HG03280 (cell line): ENCODE results near the gene RALGPS2.
"Not testable (repeated sequence)": the region's sequence is repeated elsewhere in the genome, so short reads cannot be mapped to it uniquely, and the experiment has no call there.

Source experiments
- ATAC-seq: cut with Tn5 transposase; IDR thresholded peaks from one replicate; pipeline ENCODE4 v1.9.1; 2021; ENCODE audit warnings: mild to moderate bottlenecking, moderate library complexity; ENCODE audit not compliant: unreplicated experiment

Gene RALGPS2

DNA sequence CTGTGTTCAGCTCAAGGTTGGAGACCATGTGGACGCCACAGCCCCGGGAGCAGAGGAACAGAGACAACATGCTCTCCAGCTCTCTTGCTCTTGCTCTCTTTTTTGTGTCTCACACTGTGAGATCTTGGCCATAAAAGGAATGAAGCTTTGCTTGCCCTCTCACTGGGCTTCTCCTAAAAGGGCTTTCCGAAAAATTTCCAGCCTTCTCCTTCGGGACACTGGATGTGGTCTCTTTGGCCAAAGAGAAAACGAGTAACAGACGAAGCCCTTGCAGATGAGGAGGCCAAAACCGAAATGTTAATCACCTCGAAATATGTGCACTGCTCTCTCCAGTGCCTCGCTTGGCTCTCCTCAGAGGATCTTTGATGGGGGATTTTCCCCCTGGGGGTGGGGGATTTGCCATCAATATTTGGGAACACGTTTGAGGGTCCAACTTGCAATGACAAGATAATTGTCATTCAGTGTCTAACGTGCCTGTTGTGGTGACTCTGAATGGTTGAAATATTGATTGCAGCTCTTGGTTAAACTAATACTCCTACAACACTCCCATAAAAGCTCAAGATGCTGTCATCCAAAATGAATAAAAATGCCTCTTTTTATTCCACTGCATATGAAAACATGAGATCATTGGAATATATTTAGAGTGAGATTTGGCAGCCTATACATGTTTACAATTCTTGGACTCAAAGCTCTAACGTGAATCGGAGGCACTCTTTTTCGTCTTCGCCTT lies 214.5 kb downstream of the RALGPS2 start:
- no peak for ATAC-seq

DNA sequence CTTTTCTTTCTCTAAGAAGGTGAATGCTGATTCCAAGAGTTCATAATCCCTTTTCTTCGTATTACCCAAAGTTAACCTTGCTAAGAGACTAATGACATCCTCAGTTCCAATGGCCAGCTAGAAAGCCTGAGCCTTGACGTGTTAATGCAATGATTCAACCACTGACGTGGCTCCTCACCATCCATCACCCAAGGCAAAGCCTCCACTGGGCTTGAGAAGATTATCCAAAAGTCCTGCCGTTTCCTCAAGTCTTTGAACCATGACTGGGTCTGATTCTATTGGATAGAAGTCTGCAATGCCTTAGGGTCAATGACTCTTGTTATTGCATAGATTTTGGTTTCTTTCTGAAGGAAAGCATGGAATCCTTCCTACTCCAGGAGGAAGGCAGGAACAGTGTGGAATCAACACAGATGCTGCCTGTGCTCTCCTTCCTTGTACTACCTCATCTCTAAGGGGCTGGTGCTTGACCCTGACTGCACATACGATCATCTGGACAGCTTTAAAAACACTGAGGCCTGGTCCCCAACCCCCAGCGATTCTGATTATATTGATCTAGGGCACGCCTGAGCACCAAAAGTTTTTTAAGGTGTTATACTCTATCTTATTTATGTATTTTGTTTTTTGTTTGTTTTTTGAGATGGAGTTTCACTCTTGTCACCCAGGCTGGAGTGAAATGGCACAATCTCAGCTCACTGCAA lies 215.2 kb downstream of the RALGPS2 start:
- ATAC-seq, result no peak

DNA sequence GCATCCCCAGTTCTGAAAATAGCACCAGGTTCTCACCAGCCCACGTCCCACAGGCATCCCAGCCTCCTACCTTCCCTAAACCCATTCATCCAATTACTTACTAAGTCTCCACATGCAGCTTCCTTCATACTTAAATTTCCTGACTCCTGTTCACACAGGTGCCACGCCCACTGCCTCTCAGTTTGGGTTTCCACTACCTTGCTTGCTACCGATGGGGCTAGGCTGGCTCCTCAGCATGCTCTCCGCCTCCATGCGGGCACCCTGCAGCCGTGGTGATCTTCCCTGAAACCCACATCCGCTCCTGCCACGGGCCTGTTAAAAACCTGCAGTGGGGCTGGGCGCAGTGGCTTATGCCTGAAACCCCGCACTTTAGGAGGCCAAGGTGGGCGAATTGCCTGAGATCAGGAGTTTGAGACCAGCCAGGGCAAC lies 216.2 kb downstream of the RALGPS2 start:
- no peak for ATAC-seq

DNA sequence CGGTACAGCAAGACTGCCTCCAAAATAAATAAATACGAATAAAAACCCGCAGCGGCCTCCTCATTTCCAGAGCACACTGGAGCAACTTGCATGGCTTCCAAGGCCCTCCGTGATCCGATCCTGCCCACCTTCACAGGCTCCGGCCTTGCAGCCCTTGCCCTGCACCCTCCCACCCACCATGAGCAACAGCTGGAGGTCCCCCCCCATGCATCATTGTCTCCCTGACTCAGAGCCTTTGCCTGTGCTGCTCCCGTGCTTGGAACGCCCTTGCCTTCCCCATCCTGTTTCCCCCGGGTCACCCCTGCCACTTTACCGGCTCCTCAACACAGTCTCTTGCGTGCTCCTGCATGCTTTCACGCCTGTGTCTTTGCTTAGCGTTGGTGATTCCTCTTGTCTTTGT lies 216.8 kb downstream of the RALGPS2 start:
- ATAC-seq, result no peak

DNA sequence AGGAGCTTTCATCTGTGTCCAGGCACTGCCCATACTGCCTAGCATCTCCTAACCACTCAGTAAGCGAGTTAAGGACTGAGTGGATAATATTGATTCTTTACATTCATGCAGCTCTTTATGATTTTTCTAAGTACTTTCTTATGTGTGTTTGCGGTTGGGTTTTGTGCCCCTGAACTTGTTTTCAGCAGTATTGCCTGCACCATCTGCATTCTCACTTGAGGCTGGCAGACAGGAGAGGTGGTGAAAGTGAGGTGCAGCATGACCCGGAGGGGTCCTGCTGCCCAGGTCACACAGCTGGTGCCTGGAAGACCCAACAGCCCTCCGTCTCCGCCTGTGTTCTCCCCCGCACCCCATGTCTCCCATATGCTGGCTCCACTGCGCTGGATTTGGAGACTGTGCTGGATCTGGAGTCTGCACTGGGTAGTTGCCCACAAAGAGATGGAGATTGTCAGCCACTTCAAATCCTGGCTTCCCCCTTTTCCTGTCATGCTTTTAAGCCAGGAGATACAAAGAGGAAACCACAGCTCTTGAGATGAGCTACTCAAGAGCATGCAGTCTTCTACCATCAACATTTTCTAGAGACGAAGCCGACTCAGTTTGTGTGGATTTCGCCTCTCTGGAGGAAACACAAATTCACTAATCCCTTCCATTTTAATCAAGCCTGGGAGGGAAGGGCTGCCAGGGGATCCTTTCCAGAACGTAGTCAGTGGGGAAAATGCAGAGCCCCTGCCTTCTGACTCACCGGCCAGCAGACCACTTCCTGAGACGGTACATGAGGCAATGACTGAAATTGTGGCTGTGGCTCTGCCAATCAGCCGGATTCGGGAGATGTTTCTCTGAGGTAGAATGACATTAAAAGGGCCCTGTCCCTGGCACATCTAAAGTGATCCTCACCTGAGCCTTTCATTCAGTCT lies 217.5 kb downstream of the RALGPS2 start:
- no peak for ATAC-seq

DNA sequence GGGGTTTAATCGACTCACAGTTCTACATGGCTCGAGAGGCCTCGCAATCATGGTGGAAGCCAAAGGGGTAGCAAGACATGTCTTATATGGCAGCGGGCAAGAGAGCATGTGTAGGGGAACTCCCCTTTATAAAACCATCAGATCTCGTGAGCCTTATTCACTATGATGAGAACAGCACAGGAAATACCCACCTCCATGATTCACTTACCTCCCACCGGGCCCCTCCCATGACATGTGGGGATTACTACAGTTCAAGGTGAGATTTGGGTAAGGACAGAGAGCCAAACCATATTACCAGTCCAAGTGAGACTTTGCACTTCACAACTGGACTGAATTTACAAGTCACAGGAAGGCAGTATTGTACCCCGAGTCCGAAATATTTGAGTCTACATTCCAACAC lies 219.7 kb downstream of the RALGPS2 start:
- ATAC-seq, result no peak

DNA sequence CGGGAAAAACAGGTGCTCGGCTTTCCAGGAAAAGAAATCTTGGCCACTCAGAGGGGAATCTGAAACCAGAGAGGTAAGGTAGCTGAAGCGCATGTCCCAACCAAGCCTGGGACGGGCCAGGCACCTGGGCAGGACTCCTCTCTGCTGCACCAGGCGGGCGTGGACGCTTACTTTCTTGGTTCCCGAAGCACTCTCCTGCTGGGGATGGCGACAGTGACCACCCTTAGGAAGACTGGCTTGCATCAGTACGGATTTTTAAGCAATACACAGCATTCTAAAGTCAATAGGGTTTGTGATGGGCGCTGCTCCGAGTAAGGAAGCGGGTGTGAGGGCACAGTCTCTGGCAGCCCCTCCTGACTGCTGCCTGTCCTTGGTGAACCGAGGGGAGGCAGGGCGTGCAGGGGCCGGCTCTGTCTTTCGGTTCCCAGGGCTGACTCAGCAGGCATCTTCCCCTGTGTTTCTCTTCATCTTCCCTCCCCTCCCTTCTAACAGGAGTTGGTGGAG lies 220.8 kb downstream of the RALGPS2 start:
- no peak for ATAC-seq

DNA sequence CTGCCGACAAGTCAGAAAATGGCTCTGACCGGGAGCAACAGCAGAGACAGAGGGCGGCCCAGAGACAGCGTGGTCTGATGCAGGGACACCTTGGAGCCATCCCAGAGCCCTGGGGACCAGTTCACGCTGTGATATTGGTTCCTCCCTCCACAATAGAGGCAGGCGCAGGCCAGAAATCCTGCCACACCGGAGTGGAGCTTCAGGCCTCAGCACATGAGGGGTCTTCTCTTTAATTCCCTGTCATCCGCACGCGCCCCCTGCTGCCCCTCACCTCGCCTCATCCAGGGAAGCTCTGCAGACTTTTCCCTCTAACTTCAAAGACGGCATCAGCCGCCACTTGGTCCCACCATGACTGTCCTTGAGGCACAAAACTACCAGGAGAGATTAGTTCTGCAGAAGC lies 221.4 kb downstream of the RALGPS2 start:
- no peak for ATAC-seq

DNA sequence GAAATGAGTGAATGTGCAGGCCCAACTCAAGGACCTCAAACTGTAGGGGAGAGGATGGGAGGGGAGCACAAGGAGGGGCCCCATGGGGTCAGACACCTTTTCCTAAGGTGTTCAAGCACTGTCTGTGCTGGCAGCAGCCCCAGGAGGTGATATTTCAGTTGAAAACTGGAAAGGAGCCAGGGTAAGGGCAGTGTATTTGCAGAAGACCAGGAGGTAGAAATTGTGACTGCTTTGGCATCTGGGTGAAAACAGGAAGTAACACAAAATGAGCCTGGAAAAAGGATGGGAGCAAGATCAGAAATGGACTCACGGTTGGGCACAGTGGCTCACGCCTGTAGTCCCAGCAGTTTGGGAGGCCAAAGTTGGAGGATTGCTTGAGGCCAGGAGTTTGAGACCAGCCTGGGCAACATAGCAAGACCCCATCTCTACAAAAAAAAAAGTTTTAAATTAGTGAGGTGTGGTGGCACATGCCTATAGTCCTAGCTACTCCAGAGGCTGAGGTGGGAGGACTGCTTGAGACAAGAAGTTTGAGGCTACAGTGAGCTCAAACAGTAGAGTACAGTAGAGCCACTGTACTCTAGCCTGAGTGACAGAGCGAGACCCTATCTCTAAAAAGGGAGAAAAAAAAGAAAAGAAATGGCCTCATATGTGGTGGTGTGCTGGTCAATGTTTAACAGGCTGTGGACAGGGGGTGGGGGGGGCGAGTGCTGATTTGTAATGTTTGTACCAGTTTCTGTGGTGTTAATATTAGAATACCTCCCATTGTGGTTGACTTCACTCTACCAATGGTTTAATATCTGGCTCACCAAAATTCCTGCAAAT lies 222.0 kb downstream of the RALGPS2 start:
- ATAC-seq, result no peak

DNA sequence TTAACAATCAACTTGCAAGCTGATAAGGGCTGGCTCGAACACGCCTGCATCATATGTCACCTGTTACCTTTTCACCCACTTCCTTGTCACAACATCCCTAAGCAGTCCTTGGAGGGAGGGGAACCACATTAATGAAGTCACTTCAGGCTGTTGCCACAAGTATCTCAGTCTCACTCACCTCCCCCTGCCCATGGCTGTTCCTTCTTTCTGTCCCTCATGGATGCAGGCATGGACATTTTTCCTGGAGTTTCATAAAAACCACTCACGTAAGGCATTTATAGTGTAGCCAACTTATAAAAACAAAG lies 222.6 kb downstream of the RALGPS2 start:
- ATAC-seq, result no peak

DNA sequence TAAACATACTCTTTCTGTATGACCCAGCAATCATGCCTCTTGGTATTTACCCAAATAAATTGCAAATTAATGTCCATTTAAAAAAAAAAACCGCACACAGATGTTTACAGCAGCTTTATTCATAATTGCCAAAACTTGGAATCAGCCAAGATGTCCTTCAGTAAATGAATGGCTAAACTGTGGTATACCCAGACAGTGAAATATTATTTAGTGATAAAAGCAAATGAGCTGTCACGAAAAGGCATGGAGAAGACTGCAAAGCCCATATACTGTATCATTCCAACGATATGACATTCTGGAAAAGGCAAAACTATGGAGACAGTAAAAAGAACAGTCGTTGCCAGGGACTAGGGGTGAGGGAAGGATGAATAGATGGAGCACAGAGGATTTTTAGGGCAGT lies 223.6 kb downstream of the RALGPS2 start:
- ATAC-seq, result no peak

DNA sequence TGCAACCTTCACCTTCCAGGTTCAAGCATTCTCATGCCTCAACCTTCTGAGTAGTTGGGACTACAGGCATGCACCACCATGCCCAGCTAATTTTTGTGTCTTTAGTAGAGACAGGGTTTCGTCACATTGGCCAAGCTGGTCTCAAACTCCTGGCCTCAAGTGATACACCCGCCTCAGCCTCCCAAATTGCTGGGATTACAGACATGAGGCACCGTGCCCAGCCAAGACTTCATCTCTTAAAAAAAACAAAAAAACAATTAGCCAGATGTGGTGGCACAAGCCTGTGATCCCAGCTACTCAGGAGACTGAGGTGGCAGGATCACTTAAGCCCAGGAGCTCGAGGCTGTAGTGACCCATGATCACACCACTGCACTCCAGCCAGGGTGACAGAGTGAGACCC lies 224.8 kb downstream of the RALGPS2 start:
- not testable (repeated sequence) for ATAC-seq

DNA sequence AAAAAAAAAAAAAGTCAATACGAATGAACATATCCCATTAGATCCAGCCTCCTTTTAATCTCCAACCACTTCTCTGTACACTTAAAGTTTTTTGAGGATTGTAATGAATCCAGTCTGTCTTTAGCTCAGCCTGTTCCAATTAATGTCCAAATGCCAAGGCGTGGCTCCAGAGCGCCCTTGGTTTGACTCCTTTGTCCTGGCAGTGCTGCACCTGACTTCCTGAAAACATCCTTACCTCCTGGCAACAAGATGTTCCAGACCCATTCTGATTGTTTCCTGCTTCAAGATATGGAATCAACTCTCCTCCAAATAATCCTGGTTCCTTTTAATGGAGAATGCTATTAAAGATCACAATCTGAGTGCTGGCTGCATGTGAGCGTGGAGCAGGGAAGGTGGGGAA lies 226.6 kb downstream of the RALGPS2 start:
- no peak for ATAC-seq

DNA sequence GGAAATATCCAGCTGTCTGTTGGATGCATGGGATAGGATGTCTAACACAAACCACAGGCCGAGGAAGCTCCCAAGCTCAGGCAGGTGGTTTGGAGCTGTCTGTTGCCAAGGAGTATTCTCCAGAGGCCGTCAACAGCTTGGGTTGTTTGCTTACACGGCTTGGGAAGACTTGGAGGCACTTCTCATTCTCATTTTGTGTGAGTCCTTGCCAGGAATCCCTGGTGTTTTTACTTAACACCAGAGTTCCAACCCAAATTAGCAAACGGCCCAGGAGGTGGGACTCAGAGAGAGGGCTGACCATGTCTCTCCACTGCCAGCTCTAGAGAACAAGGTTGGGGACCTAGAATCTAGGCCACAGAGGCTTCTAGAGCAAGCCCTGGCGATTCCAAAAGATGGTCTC lies 228.0 kb downstream of the RALGPS2 start:
- ATAC-seq, result no peak

DNA sequence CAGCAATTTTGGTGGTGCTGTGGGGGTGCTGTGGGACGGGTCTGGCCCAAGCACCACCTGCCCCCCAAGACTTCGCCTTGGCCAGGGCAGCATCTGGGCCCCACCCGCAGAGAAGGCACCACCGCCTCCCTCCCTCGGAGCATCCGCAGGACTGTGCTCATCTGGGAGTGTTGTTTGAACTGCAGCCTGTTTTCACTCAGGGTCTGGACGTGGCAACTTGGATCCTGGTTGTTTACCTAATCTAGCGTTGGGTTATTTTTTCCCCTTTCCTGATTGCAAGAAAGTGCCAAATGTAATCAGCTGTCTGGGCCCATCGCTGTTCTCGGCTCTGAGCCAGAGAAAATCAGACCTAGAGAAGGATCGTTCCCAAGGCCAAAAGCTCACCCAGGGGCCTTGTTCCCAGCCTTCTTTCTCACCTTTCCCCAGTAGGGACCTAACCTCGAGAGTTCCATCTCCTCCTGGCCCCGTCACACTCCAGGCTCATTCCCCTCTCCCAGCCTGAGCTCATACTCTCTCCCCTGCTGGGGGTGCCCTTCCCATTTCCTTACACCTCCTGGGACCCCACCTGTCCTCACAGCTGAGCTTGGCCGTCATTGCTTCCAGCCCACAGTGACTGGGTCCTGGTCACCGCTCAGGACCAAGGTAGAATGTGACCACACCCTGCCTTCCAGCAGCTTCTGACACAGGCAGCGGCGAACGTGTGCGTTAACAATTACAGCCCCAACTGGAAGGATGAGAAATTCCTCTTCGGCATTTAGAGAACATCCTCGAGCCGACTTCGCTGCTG lies 228.7 kb downstream of the RALGPS2 start:
- no peak for ATAC-seq

DNA sequence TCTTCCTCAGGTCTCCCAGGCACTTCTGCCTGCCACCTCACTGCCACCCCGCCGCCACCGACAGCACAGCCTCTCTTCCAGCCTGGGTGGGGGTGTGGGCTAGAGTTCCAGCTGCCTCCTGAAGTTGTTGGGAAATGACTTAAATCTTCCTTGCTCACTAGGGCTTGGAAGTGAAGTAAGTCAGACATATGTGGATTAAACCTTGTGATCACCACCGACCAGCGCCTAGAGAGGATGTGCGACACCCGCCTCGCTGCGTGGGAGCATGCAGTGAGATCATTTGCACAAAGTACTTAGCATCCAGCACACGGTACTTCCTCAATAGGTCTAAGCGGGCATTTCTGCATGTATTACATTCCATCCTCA lies 229.3 kb downstream of the RALGPS2 start:
- no peak for ATAC-seq

DNA sequence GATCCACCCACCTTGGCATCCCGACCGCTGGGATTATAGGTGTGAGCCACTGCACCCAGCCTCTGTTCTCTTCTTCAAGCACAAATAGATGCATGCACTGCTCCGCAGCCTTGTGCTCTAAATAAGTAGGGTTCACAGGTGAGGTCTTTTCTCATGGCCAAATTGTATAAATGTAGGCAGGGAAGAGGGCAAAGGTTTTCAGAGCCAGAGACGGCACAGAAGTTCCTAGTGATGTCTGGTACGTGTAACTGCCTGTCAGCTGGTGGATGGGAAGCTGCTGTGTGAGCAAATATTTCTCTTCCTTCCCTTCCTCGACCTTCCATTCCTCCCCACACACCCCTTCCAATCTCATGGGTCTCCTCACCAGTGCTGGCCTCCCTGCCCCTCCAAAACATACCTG lies 229.9 kb downstream of the RALGPS2 start:
- no peak for ATAC-seq

DNA sequence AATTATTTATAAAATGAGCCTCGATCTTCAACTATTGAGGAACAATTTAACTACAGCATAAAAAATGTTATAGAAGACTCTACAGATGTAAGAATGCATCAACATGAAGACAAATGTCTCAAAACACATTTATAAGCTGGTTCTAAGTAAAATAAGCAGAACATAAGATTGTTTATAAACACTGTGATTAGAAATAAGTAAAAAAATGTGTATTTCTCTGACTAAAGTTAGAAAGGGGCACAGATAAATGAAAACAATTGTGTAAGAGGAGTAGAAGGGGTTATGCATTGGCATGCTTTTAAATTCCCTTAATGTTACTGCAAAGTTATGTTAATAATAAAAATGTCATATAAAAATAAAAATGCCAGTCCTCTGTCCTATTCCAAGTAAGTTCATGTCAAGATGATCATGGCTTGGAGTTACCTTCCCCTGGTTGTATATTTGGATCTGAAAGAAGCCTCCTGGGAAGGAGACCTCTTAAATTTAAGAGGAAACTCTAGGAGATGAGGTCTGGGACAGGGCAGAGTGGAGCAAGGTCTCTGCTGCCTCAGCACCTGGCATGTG lies 230.4 kb downstream of the RALGPS2 start:
- no peak for ATAC-seq

DNA sequence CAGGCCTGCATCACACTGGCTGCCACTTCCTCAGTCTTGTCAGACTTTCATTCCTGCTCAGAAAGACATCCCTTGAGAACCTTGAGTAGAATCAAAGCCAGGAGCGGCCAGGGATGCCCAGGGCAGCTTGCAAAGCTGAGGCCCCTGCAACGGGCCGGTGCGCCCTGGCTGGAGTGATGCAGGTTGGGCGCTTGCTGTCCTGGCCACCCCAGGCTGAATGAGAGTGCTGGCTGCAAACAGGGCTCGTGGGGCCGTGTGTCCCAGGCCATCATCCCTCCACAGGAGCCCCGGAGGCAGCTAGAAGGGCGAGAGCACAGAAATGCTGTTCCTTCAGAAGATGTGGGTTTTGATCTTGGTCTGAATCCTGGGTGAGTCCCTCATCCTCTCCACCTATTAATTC lies 233.4 kb downstream of the RALGPS2 start:
- no peak for ATAC-seq
